Measurements from ENCODE around the gene TOM1L2. TPM values are rescaled to one million over a fixed set of nuclear protein-coding genes. Genes with fewer than 3 reads are reported as not detected.
A peak's percentile ranks its signal among the peaks of the same experiment; 100 is the strongest.

TOM1L2 gene
- total and polyA plus RNA-seq, 12 donors: 46.4 to 331 (median 273) TPM

GRCh38 chr17:17853811-17854447, 118.3 kb downstream of the TOM1L2 start:
- intact Hi-C loops (cut with DNase I): loop anchor here in 1 of 10 donors (10.0 kb wide), 1 partner anchor 89 kb away; no protein-coding TSS in a partner anchor
- DNase-seq (no peak), ATAC-seq (no peak)
- WGBS, 2 donors: 93 to 96% methylated on average over 8 of the region's 8 CpGs
- H3K27ac ChIP-seq: peak overlapping the region in 1 of 10 donors; percentile 18
- no peak overlapping the region for H3K4me3 ChIP-seq
- peaks cover 20 to 53% (median 32%) of the 10 kb centered on the region in 9 donors for H3K4me1 ChIP-seq
- no peaks in the 10 kb centered on the region for H3K27me3 ChIP-seq
- no peak for TF ChIP-seq CTCF (IDR thresholded peaks at IDR 0.05)
- H3K9me3 ChIP-seq: no peaks in the 10 kb centered on the region
- peaks cover 0 to 35% (median 0%) of the 10 kb centered on the region in 9 donors for H3K36me3 ChIP-seq

GRCh38 chr17:17852930-17853329, 119.3 kb downstream of the TOM1L2 start:
- no peaks in the 10 kb centered on the region for H3K9me3 ChIP-seq
- no peak for TF ChIP-seq CTCF (IDR thresholded peaks at IDR 0.05)
- no peak overlapping the region for H3K4me3 ChIP-seq
- WGBS, 2 donors: 73 to 79% methylated on average over 3 of the region's 3 CpGs
- DNase-seq (no peak), ATAC-seq (no peak)
- H3K27me3 ChIP-seq: no peaks in the 10 kb centered on the region
- intact Hi-C loops (cut with DNase I): loop anchor here in 1 of 10 donors (10.0 kb wide), 1 partner anchor 88 kb away; no protein-coding TSS in a partner anchor
- H3K27ac ChIP-seq: peak overlapping the region in 2 of 10 donors; percentile 25 to 33
- peaks cover 28 to 60% (median 38%) of the 10 kb centered on the region in 9 donors for H3K4me1 ChIP-seq
- H3K36me3 ChIP-seq: peaks cover 0 to 35% (median 0%) of the 10 kb centered on the region in 9 donors

GRCh38 chr17:17851103-17852002, 120.8 kb downstream of the TOM1L2 start:
- intact Hi-C loops (cut with DNase I): loop anchor here in 1 of 10 donors (10.0 kb wide), 1 partner anchor 87 kb away; no protein-coding TSS in a partner anchor
- ATAC-seq: peak in 2 of 8 donors; percentile 18 to 27
- H3K4me3 ChIP-seq: no peak overlapping the region
- no peak for TF ChIP-seq CTCF (IDR thresholded peaks at IDR 0.05)
- peak overlapping the region in 8 of 10 donors; percentile 15 to 95 (median 82) for H3K27ac ChIP-seq
- peaks cover 0 to 36% (median 5%) of the 10 kb centered on the region in 9 donors for H3K36me3 ChIP-seq
- H3K4me1 ChIP-seq: peaks cover 28 to 53% (median 38%) of the 10 kb centered on the region in 9 donors
- DNase-seq: no peak
- no peaks in the 10 kb centered on the region for H3K27me3 ChIP-seq
- H3K9me3 ChIP-seq: no peaks in the 10 kb centered on the region
- WGBS, 2 donors: 49 to 64% methylated on average over 21 of the region's 21 CpGs

GRCh38 chr17:17849845-17850373, 122.3 kb downstream of the TOM1L2 start:
- peak overlapping the region; percentile 38 to 95 (median 84) for H3K27ac ChIP-seq
- DNase-seq: peak in 1 of 2 donors; percentile 64

More at GRCh38 chr17:17849845-17850373, 122.3 kb downstream of the TOM1L2 start:
- H3K4me1 ChIP-seq: peaks cover 25 to 42% (median 34%) of the 10 kb centered on the region in 9 donors
- intact Hi-C loops (cut with DNase I): loop anchor here in 1 of 10 donors (10.0 kb wide), 1 partner anchor 85 kb away; no protein-coding TSS in a partner anchor
- no peak overlapping the region for H3K4me3 ChIP-seq
- no peaks in the 10 kb centered on the region for H3K9me3 ChIP-seq
- peak; percentile 42 to 80 (median 62) for ATAC-seq
- 29 to 33% methylated on average over 2 of the region's 2 CpGs for WGBS, 2 donors
- H3K27me3 ChIP-seq: no peaks in the 10 kb centered on the region
- H3K36me3 ChIP-seq: peaks cover 0 to 35% (median 5%) of the 10 kb centered on the region in 9 donors
- TF ChIP-seq CTCF (IDR thresholded peaks at IDR 0.05): peak in 7 of 9 donors; percentile 27 to 48 (median 39)

Data from heart right ventricle (tissue), 16 donors.